OCI-LY7 (cell line): ENCODE measurements around the gene IVD.

Experiments used
- CTCF ChIP-seq: fragments of 200-600 bp; sonication (generic); conservative IDR thresholded peaks from 2 replicates; pipeline ENCODE4 v1.5.1; 2014; ENCODE audit warnings: mild to moderate bottlenecking, antibody characterized with exemption, low read length, moderate library complexity, mixed read lengths
- EZH2phosphoT487 ChIP-seq: fragments of 200-600 bp; sonication (generic); IDR thresholded peaks from 2 replicates; pipeline ENCODE4 v1.6.1; 2018; ENCODE audit warnings: low read depth, borderline replicate concordance, mild to moderate bottlenecking, mixed run types, antibody characterized with exemption, low read length, moderate library complexity, mixed read lengths

GRCh38 chr15:40469776-40470390 lies 64.3 kb downstream of the IVD start:
- TF ChIP-seq CTCF, result no peak
- no peak for TF ChIP-seq EZH2phosphoT487
